Spinal cord (tissue), 10 donors: ENCODE data around the gene SGSM2. TPM values are rescaled to one million over a fixed set of nuclear protein-coding genes. Genes with fewer than 3 reads are reported as not detected.
"Not testable (repeated sequence)": the region's sequence is repeated elsewhere in the genome, so short reads cannot be mapped to it uniquely, and the experiment has no call there.

Source experiments
- DNase-seq, 6 donors: peaks; one replicate each; pipeline versions ENCODE4 v3.0.0 to v3.0.0-alpha.2; 2013 to 2015; ENCODE audit warnings: low spot score in 6 of 6, low read depth in 4 of 6
- H3K27ac ChIP-seq: one replicate; pipeline ENCODE4 v1.5.1; 2013; ENCODE audit warnings: low read depth, low read length, control low read depth
- H3K27me3 ChIP-seq: one replicate; pipeline ENCODE4 v1.6.1; 2013; ENCODE audit warnings: low read length; ENCODE audit not compliant: control insufficient read depth, insufficient read depth
- H3K36me3 ChIP-seq: one replicate; pipeline ENCODE4 v1.6.1; 2013; ENCODE audit warnings: low read length; ENCODE audit not compliant: control insufficient read depth, insufficient read depth
- H3K4me1 ChIP-seq: one replicate; pipeline ENCODE4 v1.6.1; 2013; ENCODE audit warnings: low read length; ENCODE audit not compliant: control insufficient read depth, insufficient read depth
- H3K4me3 ChIP-seq: one replicate; pipeline ENCODE4 v1.5.1; 2013; ENCODE audit warnings: low read depth, low read length, control low read depth
- H3K9me3 ChIP-seq: one replicate; pipeline ENCODE4 v1.6.1; 2013; ENCODE audit warnings: low read length; ENCODE audit not compliant: control insufficient read depth, insufficient read depth
- WGBS: methylation state at CpG from one replicate; pipeline ENCODE4 v1.1.5; 2013; ENCODE audit warnings: missing lambda C conversion rate; ENCODE audit not compliant: insufficient coverage; 5-methylcytosine and 5-hydroxymethylcytosine counted together
- polyA plus RNA-seq, 2 donors: library from polyadenylated mRNA; unstranded; fragments of 120-200 nt; gene quantifications; one replicate each; pipeline ENCODE4 v1.2.1, GENCODE V29; 2013; ENCODE audit not compliant: insufficient read length in 2 of 2
- total RNA-seq, 2 donors: library from RNA; depleted of rRNA in 1 of 2; stranded (reverse); fragments of 120-200 nt in 1 of 2; fragments of >200 nt in 1 of 2; gene quantifications; one replicate each; pipeline versions ENCODE4 v1.2.3 to v1.2.4, GENCODE V29; 2013 to 2014
- donor health status: healthy.

Gene SGSM2
- total and polyA plus RNA-seq, 4 donors = 46.7 to 181 (median 120) TPM

DNA sequence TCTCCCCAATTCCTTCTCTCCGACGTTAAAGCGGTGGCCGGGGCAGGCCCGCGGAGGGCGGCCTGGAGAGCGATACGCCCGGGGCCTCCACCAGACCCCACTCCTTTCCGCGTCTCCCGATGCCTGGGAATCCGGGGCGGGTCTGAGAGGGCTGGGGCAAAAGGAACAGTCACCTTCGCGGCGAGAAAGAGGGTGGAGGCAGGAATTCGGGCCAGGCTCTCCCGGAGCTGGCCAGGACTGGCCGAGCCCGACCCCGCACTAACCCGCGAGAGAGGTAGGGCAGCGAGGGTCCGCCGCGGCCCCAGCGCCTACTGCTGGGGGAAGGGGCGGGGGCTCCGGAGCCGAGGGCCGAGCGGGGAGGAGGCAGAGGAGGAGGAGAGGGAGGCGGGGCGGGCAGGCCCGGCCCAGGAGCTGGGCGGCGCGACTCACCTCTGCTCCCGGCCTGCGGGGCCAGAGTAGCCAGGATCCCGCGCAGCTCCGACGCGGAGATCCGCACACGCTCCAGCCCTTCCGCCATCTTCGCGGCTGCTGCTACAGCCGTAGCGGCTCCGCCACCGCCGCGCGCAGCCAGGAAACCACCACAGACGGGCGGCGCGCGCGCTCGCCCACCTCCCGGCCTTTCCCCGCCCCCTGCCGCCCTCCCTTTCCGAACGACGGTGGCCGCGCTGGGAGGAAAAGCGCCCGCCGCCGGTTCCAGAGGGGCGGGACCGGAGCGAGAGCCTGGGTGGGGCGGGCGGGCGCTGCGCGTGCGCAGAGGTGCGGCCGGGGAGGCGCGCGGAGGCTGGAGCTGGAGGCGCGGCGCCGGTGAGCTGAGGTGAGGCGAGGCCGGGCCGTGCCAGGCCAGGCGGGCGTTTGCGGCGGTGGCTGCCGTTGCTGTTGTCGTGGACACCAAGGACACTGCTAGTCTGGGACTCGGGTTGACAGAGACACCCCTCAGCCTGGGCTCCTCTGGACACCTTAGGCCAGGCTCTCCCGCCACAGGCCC is 33.8 kb upstream of the SGSM2 start, which contains the start of the genes SMG6 and SRR:
SMG6 (minus strand) TSS at position 582 of the 985 bp plus-strand sequence; CDS start at position 517, 65 bp downstream.
SRR (plus strand) TSS at position 747 of the 985 bp plus-strand sequence. CDS start 11,611 bp downstream, outside the sequence.
- Histone ChIP-seq H3K27ac (peak within 1 kb of the TSS; percentile 88), H3K4me3 (peak within 1 kb of the TSS; percentile 96), H3K27me3 (no peaks in the 10 kb centered on the region), H3K9me3 (no peaks in the 10 kb centered on the region), H3K36me3 (peaks cover 19% of the 10 kb centered on the region), H3K4me1 (peaks cover 18% of the 10 kb centered on the region)
- WGBS = 0% methylated on average over 94 of the region's 108 CpGs
- DNase-seq = peak; percentile 74 to 98 (median 88)

DNA sequence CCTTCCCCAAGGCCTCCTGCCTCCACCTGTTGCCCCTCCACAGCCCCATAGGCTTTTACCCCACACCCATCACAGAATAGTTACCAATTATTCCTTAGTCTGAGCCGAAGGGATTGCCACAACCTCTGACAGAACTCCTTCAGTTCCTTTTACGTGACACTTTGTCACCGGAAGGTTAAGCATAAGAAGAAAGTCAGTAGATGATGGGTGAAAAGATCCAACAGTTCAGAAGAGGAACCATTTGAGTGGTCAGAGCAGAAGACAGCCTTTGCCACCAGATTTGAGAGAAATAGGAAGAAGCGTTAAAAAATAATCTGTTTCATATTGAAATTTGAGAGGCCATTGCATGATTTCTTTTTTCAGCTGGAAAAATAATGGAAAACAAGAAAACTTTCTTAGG is 32.4 kb upstream of the SGSM2 start:
- Histone ChIP-seq H3K27me3 (no peaks in the 10 kb centered on the region), H3K4me3 (no peak overlapping the region), H3K9me3 (no peaks in the 10 kb centered on the region), H3K4me1 (peaks cover 18% of the 10 kb centered on the region), H3K36me3 (peaks cover 5% of the 10 kb centered on the region), H3K27ac (no peak overlapping the region)
- WGBS = 93% methylated on average over 3 of the region's 4 CpGs
- DNase-seq = no peak

DNA sequence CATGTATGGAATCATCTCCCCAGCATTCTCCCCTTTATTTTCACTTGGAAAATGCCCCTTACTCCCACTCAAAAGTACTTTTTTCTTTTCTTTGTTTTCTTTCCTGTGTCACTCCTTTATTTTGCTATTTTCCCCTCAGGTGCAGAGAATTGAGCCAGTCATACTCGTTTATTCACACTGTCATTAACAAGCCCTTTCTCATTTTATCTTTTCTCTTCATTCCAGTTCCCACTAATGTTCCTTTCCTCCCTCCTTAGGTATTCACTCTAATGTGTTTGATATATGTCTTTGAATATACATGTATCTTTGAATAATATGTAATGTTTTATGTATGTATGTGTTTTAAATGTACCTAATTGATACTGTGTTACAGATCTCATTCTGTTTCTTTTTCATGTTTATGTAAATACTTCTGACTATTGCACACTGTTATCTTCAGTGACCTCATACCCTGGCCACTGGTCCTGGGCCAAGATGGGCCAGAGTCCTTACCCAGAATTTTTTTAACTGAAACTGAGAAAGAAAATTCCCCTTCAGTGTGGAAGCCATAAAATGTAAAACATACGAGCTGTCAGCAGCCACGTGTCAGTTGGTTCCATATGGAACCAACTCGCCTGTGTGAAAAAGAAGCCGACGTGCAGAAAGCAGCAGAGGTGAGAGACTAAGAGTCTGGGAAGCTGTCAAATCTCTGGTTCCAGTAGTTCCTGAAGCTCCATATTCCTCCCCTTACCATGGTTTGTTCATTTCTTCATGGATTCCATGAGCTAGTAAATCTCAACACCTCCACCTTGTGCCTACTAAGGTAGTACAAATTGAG is 27.8 kb upstream of the SGSM2 start:
- no peak overlapping the region for H3K27ac ChIP-seq
- no peaks in the 10 kb centered on the region for H3K27me3 ChIP-seq
- H3K36me3 ChIP-seq = peaks cover 3% of the 10 kb centered on the region
- WGBS = 70% methylated on average over 6 of the region's 6 CpGs
- H3K4me1 ChIP-seq = peaks cover 3% of the 10 kb centered on the region
- no peaks in the 10 kb centered on the region for H3K9me3 ChIP-seq
- DNase-seq = peak in 1 of 6 donors; percentile 77
- H3K4me3 ChIP-seq = no peak overlapping the region

GRCh38 chr17:2312736-2313135 is 24.6 kb upstream of the SGSM2 start:
- no peak overlapping the region for H3K4me3 ChIP-seq
- no peaks in the 10 kb centered on the region for H3K4me1 ChIP-seq
- no peak overlapping the region for H3K27ac ChIP-seq
- WGBS = 90% methylated on average over 2 of the region's 5 CpGs
- no peak for DNase-seq
- no peaks in the 10 kb centered on the region for H3K9me3 ChIP-seq
- H3K27me3 ChIP-seq = no peaks in the 10 kb centered on the region
- peaks cover 3% of the 10 kb centered on the region for H3K36me3 ChIP-seq

- H3K4me3 ChIP-seq, DNase-seq, H3K9me3 ChIP-seq, H3K27me3 ChIP-seq, H3K27ac ChIP-seq, H3K4me1 ChIP-seq: not testable (repeated sequence)
- H3K36me3 ChIP-seq = peaks cover 21% of the 10 kb centered on the region
- 90% methylated on average over 2 of the region's 7 CpGs for WGBS
These were observed 20.4 kb upstream of the SGSM2 start for GRCh38 chr17:2316916-2317205.

DNA sequence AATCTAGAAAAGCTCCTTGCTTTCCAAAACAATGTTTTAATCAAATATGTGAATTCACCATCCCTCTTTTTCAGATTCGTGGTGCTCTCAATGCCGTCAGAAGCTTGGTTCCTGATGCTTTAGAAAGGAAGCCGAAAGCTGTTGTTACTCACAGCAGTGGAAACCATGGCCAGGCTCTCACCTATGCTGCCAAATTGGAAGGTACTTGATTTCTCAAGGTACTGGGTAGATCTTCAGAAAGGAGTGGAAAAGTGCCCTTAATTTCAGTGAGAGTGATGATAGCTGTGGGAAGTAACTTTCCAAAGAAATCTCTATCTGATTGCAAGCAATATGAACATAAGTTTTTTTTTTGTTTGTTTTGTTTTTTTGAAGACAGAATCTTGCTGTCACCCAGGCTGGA is 19.5 kb upstream of the SGSM2 start:
- no peak for DNase-seq
- Histone ChIP-seq H3K4me1 (no peaks in the 10 kb centered on the region), H3K36me3 (peaks cover 29% of the 10 kb centered on the region), H3K27ac (no peak overlapping the region), H3K9me3 (no peaks in the 10 kb centered on the region), H3K27me3 (no peaks in the 10 kb centered on the region), H3K4me3 (no peak overlapping the region)
- WGBS = 100% methylated on average over 1 of the region's 3 CpGs

GRCh38 chr17:2319051-2319450 is 18.2 kb upstream of the SGSM2 start:
- Histone ChIP-seq H3K27me3 (no peaks in the 10 kb centered on the region), H3K4me1 (no peaks in the 10 kb centered on the region), H3K36me3 (peaks cover 33% of the 10 kb centered on the region), H3K9me3 (no peaks in the 10 kb centered on the region), H3K27ac (no peak overlapping the region), H3K4me3 (no peak overlapping the region)
- DNase-seq = no peak

DNA sequence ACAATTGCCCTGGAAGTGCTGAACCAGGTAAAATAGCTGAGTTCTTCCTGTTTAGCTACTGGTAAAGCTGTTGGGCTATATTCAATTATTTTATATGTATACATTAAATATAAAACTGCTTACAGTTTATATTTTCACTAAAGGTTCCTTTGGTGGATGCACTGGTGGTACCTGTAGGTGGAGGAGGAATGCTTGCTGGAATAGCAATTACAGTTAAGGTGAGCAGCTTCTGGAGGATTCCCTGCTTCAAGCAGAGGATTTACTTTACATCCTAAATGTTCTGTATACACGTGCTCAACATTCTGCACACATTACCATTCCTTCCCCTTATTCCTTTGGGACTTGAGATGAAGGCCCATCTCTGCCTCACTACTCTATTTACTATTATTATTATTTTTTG is 15.9 kb upstream of the SGSM2 start:
- DNase-seq = no peak
- Histone ChIP-seq H3K36me3 (peaks cover 42% of the 10 kb centered on the region), H3K4me1 (no peaks in the 10 kb centered on the region), H3K27me3 (no peaks in the 10 kb centered on the region), H3K27ac (no peak overlapping the region), H3K9me3 (no peaks in the 10 kb centered on the region), H3K4me3 (no peak overlapping the region)
- WGBS = no CpG with 5 or more reads among the region's 1 CpG

GRCh38 chr17:2323629-2324314 is 13.5 kb upstream of the SGSM2 start:
- Histone ChIP-seq H3K4me3 (no peak overlapping the region), H3K4me1 (no peaks in the 10 kb centered on the region), H3K9me3 (no peaks in the 10 kb centered on the region), H3K36me3 (peaks cover 58% of the 10 kb centered on the region), H3K27me3 (no peaks in the 10 kb centered on the region), H3K27ac (no peak overlapping the region)
- WGBS = 86% methylated on average over 1 of the region's 2 CpGs
- DNase-seq = no peak
